Fibroblast of pulmonary artery (primary cell): ENCODE data around the gene WLS.

Source experiments
- DNase-seq: peaks from one replicate; pipeline ENCODE4 v3.0.0-alpha.2; 2010; ENCODE audit warnings: low read depth
- H3K4me3 ChIP-seq: replicated peaks from 2 replicates; pipeline ENCODE4 v1.5.1; 2011; ENCODE audit warnings: low read depth, mild to moderate bottlenecking, control low read depth, low read length, moderate library complexity
- TF ChIP-seq, protein P1 (sequence below): IDR thresholded peaks from 2 replicates; pipeline ENCODE4 v1.5.1; 2011; ENCODE audit warnings: mild to moderate bottlenecking, control low read depth, low read length, inconsistent platforms; ENCODE audit errors: missing control alignments

WLS gene

GRCh38 chr1:68081775-68082283 lies 150.5 kb downstream of the WLS start:
- DNase-seq = no peak
- H3K4me3 ChIP-seq = no peak overlapping the region
- TF ChIP-seq, protein P1, sequence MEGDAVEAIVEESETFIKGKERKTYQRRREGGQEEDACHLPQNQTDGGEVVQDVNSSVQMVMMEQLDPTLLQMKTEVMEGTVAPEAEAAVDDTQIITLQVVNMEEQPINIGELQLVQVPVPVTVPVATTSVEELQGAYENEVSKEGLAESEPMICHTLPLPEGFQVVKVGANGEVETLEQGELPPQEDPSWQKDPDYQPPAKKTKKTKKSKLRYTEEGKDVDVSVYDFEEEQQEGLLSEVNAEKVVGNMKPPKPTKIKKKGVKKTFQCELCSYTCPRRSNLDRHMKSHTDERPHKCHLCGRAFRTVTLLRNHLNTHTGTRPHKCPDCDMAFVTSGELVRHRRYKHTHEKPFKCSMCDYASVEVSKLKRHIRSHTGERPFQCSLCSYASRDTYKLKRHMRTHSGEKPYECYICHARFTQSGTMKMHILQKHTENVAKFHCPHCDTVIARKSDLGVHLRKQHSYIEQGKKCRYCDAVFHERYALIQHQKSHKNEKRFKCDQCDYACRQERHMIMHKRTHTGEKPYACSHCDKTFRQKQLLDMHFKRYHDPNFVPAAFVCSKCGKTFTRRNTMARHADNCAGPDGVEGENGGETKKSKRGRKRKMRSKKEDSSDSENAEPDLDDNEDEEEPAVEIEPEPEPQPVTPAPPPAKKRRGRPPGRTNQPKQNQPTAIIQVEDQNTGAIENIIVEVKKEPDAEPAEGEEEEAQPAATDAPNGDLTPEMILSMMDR = no peak

DNA sequence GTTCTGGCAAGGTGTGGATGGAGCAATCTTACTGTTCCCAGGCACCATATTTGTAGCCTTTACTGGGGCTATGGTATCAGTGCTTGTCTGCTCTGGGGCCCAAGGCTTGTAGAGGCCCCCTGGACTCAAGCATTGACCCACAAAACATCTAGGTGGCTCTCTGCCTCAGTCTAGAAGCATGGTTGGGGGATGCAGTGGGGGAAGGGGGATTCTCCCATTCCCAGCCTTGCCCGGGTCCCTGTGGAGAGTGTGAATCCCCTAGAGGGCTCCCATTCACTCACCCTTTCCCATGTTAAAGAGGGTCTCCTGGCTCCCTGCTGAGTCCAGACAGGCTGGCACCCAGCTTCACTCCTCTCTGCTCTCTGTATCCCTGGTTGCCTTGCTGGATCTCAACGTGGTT lies 153.7 kb downstream of the WLS start:
- TF ChIP-seq, protein P1 = no peak
- no peak for DNase-seq
- H3K4me3 ChIP-seq = no peak overlapping the region
